PC-9 (cell line): ENCODE data around the gene RPL5. TPM values are rescaled to one million over a fixed set of nuclear protein-coding genes. Genes with fewer than 3 reads are reported as not detected.

Experiments used
- BruUV-seq: library from RNA; stranded (reverse); fragments of 400-500 nt; replicated peaks from 2 replicates; lab custom pipeline; 2021; lab: Mats Ljungman, UMichigan
- CTCF ChIA-PET: fragments of 300-600 bp; sonication (Branson Sonifier 250); formaldehyde crosslinking; loops from one replicate; lab custom pipeline; 2022; ENCODE audit warnings: antibody characterized with exemption; lab: Charles Lee
- POLR2A ChIA-PET: fragments of 300-600 bp; sonication (Branson Sonifier 250); formaldehyde crosslinking; loops from one replicate; lab custom pipeline; 2022; ENCODE audit warnings: antibody characterized with exemption; ENCODE audit not compliant: unreplicated experiment; lab: Charles Lee
- DNase-seq, 2 experiments: peaks; one replicate each; pipeline versions ENCODE4 v3.0.0 to v3.0.0-alpha.2; 2015 to 2022; ENCODE audit warnings: mixed read lengths in 1 of 2
- H2AFZ ChIP-seq: fragments of 200-600 bp; sonication (generic); 2 replicates; pipeline ENCODE4 v1.8.1; 2017; ENCODE audit warnings: antibody characterized with exemption
- H3F3A ChIP-seq: fragments of 200-600 bp; sonication (generic); 2 replicates; pipeline ENCODE4 v1.8.1; 2017; ENCODE audit warnings: antibody characterized with exemption, mild to moderate bottlenecking, low read depth; ENCODE audit not compliant: insufficient read depth
- H3K27ac ChIP-seq: fragments of 200-600 bp; sonication (generic); 2 replicates; pipeline ENCODE4 v1.6.1; 2016; ENCODE audit warnings: mixed run types
- H3K27me3 ChIP-seq: fragments of 200-600 bp; sonication (generic); 2 replicates; pipeline ENCODE4 v1.6.1; 2016; ENCODE audit warnings: low read depth, mixed run types; ENCODE audit not compliant: insufficient read depth
- H3K36me3 ChIP-seq: fragments of 200-600 bp; sonication (generic); 2 replicates; pipeline ENCODE4 v1.6.1; 2016; ENCODE audit warnings: low read depth, mixed run types
- H3K4me1 ChIP-seq: fragments of 200-600 bp; sonication (generic); replicated peaks from 2 replicates; pipeline ENCODE4 v1.6.1; 2016; ENCODE audit warnings: mixed run types; ENCODE audit not compliant: insufficient read depth
- H3K4me2 ChIP-seq: fragments of 200-600 bp; sonication (generic); 2 replicates; pipeline ENCODE4 v1.6.1; 2017; ENCODE audit warnings: mixed run types
- H3K4me3 ChIP-seq: fragments of 200-600 bp; sonication (generic); 2 replicates; pipeline ENCODE4 v1.6.1; 2016; ENCODE audit warnings: mixed run types
- H3K79me2 ChIP-seq: fragments of 200-600 bp; sonication (generic); 2 replicates; pipeline ENCODE4 v1.6.1; 2017; ENCODE audit warnings: low read depth, mixed run types
- H3K9me2 ChIP-seq: fragments of 200-600 bp; sonication (generic); 2 replicates; pipeline ENCODE4 v1.8.1; 2017; ENCODE audit warnings: mild to moderate bottlenecking; ENCODE audit not compliant: insufficient read depth
- H3K9me3 ChIP-seq: fragments of 200-600 bp; sonication (generic); 2 replicates; pipeline ENCODE4 v1.8.1; 2016; ENCODE audit warnings: low read depth; ENCODE audit not compliant: insufficient read depth
- H4K20me1 ChIP-seq: fragments of 200-600 bp; sonication (generic); 2 replicates; pipeline ENCODE4 v1.8.1; 2017; ENCODE audit not compliant: insufficient read depth
- CTCF ChIP-seq: fragments of 200-600 bp; sonication (generic); conservative IDR thresholded peaks from 2 replicates; pipeline ENCODE4 v1.6.1; 2017; ENCODE audit warnings: mixed run types, antibody characterized with exemption, mild to moderate bottlenecking, moderate library complexity
- EZH2 ChIP-seq: fragments of 200-600 bp; sonication (generic); IDR thresholded peaks from 2 replicates; pipeline ENCODE4 v1.8.0; 2017; ENCODE audit warnings: antibody characterized with exemption, low read depth
- intact Hi-C: fragments of 100-400 bp; cut with micrococcal nuclease; formaldehyde crosslinking; loops from one replicate; pipeline ENCODE4 v1.10.0; 2022; ENCODE audit not compliant: unreplicated experiment
- total RNA-seq: library from RNA; stranded (reverse); gene quantifications from 2 replicates; pipeline ENCODE4 v1.2.3, GENCODE V29; 2021

Gene RPL5
- total RNA-seq, 1 experiment from 2014 or later, result 1,050 TPM

GRCh38 chr1:92784639-92785500, 47.0 kb upstream of the RPL5 start, which contains the start of gene EVI5:
TSS of gene EVI5 (minus strand) at chr1:92785108. CDS start at chr1:92736546, 48,562 bp downstream.
- BruUV-seq, result no TSS peak
- Histone ChIP-seq H2AFZ (peak within 1 kb of the TSS; percentile 92), H3K36me3 (no peaks in the 10 kb centered on the region), H3K9me2 (no peaks in the 10 kb centered on the region; the same call in 1 of the 2 replicates), H3K79me2 (peaks cover 41% of the 10 kb centered on the region), H4K20me1 (no peaks in the 10 kb centered on the region; the same call in 1 of the 2 replicates), H3K4me1 (peaks cover 26% of the 10 kb centered on the region), H3K27me3 (no peaks in the 10 kb centered on the region), H3K9me3 (no peaks in the 10 kb centered on the region), H3F3A (peaks cover 4% of the 10 kb centered on the region; the same call in 1 of the 2 replicates), H3K4me3 (peak within 1 kb of the TSS; percentile 94), H3K27ac (peak within 1 kb of the TSS; percentile 57), H3K4me2 (peak within 1 kb of the TSS; percentile 97)
- no peak for TF ChIP-seq EZH2
- TF ChIP-seq CTCF, result no peak
- POLR2A ChIA-PET, result interaction anchor here (0.6 to 0.9 kb wide), 4 partner anchors 33 to 149 kb away, joined by 4 to 6 read pairs (median 4); partner anchors contain the start of gene RPL5
- CTCF ChIA-PET, result interaction anchor here (1.6 kb wide), 1 partner anchor 47 kb away, joined by 4 read pairs; the partner anchor contains the start of gene RPL5
- intact Hi-C loops, result loop anchor here (1.0 to 2.0 kb wide), 3 partner anchors 19 to 47 kb away; partner anchors contain the start of gene RPL5
- peak; percentile 94 to 95 for DNase-seq

GRCh38 chr1:92786111-92786901, 45.5 kb upstream of the RPL5 start:
- Histone ChIP-seq H2AFZ (peak overlapping the region; percentile 92), H3K27me3 (no peaks in the 10 kb centered on the region), H3K9me3 (no peaks in the 10 kb centered on the region), H3K4me3 (peak overlapping the region; percentile 94; the same call in 1 of the 2 replicates), H3K4me2 (peak overlapping the region; percentile 97), H3K27ac (peak overlapping the region; percentile 57; the same call in 1 of the 2 replicates), H3F3A (peaks cover 4% of the 10 kb centered on the region; the same call in 1 of the 2 replicates), H3K9me2 (no peaks in the 10 kb centered on the region; the same call in 1 of the 2 replicates), H3K4me1 (peaks cover 26% of the 10 kb centered on the region), H3K79me2 (peaks cover 31% of the 10 kb centered on the region), H3K36me3 (no peaks in the 10 kb centered on the region), H4K20me1 (no peaks in the 10 kb centered on the region; the same call in 1 of the 2 replicates)
- CTCF ChIA-PET, result no interaction called here
- POLR2A ChIA-PET, result interaction anchor here (0.7 kb wide), 2 partner anchors 40 kb away, joined by 4 to 5 read pairs; no protein-coding TSS in a partner anchor
- no TSS peak for BruUV-seq
- no peak for TF ChIP-seq CTCF
- TF ChIP-seq EZH2, result no peak
- no peak for DNase-seq
- intact Hi-C loops, result no loop called here

- TF ChIP-seq CTCF (no peak), EZH2 (no peak)
- POLR2A ChIA-PET, result interaction anchor here (0.6 kb wide), 1 partner anchor 161 kb away, joined by 6 read pairs; no protein-coding TSS in a partner anchor
- H3K9me3 ChIP-seq, result no peaks in the 10 kb centered on the region
- H3K9me2 ChIP-seq, result no peaks in the 10 kb centered on the region; the same call in 1 of the 2 replicates
- BruUV-seq, result no TSS peak
- no peak overlapping the region for H3K4me2 ChIP-seq
- H2AFZ ChIP-seq, result no peak overlapping the region
- H3K27me3 ChIP-seq, result no peaks in the 10 kb centered on the region
- H3K36me3 ChIP-seq, result no peaks in the 10 kb centered on the region
- CTCF ChIA-PET, result no interaction called here
- no peaks in the 10 kb centered on the region for H4K20me1 ChIP-seq
- no peak for DNase-seq
- H3F3A ChIP-seq, result no peaks in the 10 kb centered on the region
- no peak overlapping the region for H3K4me3 ChIP-seq
- peaks cover 19% of the 10 kb centered on the region for H3K4me1 ChIP-seq
- no peak overlapping the region for H3K27ac ChIP-seq
- intact Hi-C loops, result no loop called here
- H3K79me2 ChIP-seq, result no peaks in the 10 kb centered on the region
Observed at GRCh38 chr1:92790081-92790480, 41.8 kb upstream of the RPL5 start.
